Activated CD4-positive, alpha-beta T cell treated with anti-CD3 and anti-CD28 coated beads, Interleukin-2, amount 50 U/mL, for 24 hours (primary cell): Measurements from ENCODE around the gene RENBP.

ENCODE experiments used
- DNase-seq, 2 donors: peaks; one replicate each; pipeline ENCODE4 v3.0.0-alpha.2; 2020; ENCODE audit warnings: low read depth in 1 of 2, low spot score in 1 of 2

Gene RENBP

GRCh38 chrX:153921070-153921469, 23.4 kb downstream of the RENBP start:
- no peak for DNase-seq

DNA sequence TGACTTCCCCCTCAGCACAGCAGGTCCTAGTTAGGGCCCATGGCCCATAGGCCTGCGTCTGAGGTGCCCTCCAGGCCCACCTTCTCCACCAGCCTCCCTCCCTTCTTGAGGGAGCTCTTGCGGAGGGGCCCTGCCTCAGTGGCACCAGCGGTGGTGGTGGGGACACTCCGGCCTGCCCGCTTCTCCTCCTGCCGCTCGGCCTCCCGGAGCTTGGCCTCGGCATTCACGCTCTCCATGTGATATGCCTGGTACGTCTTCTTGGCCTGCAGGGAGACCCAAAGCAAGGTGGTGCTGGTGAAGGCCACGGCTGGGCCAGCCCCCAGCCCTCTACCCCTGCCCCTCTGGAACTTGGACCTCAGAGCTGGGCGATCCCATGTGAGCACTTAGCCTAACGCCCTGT, 23.9 kb downstream of the RENBP start:
- DNase-seq, result no peak

GRCh38 chrX:153919281-153919680, 25.2 kb downstream of the RENBP start:
- no peak for DNase-seq

- no peak for DNase-seq
Observed at GRCh38 chrX:153917869-153918268, 26.6 kb downstream of the RENBP start.

DNA sequence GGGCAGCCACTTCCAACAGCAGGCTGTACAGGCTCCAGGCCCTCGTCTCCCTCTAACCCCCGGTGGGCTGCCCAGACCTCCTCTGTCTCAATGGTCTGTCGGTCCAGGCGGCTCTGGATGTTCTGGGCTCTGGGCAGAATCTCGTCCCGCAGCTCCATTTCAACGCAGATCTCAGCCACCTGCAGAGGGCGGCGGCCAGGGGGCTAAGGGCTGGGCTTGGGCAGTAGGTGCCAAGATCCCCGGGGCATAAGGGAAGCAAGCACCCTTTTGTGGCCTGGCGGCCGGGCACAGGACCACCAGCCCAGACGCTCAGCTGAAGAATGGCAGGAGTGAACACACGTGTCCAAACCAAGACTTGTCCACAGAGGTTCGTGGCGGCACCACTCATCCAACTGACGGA, 30.7 kb downstream of the RENBP start:
- no peak for DNase-seq

GRCh38 chrX:153913211-153913610, 31.2 kb downstream of the RENBP start:
- no peak for DNase-seq

DNA sequence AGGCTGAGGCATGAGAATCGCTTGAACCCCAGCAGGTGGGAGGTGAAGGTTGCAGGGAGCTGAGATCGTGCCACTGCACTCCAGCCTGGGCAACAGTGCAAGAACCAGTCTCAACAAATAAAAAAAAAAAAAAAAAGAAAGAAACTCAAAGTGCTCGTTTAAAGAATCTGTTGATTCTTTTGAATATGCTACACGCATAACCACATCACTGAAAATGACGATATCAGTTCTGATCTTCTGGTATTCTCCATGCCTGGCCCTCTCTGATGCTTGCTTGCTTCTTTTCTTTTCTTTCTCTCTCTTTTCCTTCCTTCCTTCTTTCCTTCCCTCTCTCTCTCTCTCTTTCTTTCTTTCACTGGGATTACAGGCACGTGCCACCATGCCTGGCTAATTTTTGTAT, 32.6 kb downstream of the RENBP start:
- no peak for DNase-seq

DNA sequence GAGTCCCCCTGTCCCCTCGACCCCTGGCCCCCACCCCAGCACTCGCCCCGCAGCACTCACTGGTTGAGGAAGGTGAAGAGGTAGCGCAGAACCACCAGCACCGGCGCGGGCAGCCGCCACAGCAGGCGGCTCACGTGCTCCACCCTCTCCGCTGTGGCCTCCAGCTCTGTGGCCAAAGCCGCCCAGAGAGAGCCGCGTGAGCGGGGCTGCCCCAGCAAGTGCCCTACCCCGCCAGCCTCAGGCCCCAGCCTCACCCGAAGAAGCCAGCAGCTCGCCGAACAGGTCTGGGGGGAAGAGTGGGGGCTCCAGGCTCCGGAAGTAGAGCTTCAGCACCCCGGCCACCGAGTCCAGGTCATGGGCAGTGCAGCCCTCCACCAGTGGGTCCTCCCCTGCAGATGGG, 34.0 kb downstream of the RENBP start:
- no peak for DNase-seq

- no peak for DNase-seq
Observed at GRCh38 chrX:153909980-153910360, 34.5 kb downstream of the RENBP start.

DNA sequence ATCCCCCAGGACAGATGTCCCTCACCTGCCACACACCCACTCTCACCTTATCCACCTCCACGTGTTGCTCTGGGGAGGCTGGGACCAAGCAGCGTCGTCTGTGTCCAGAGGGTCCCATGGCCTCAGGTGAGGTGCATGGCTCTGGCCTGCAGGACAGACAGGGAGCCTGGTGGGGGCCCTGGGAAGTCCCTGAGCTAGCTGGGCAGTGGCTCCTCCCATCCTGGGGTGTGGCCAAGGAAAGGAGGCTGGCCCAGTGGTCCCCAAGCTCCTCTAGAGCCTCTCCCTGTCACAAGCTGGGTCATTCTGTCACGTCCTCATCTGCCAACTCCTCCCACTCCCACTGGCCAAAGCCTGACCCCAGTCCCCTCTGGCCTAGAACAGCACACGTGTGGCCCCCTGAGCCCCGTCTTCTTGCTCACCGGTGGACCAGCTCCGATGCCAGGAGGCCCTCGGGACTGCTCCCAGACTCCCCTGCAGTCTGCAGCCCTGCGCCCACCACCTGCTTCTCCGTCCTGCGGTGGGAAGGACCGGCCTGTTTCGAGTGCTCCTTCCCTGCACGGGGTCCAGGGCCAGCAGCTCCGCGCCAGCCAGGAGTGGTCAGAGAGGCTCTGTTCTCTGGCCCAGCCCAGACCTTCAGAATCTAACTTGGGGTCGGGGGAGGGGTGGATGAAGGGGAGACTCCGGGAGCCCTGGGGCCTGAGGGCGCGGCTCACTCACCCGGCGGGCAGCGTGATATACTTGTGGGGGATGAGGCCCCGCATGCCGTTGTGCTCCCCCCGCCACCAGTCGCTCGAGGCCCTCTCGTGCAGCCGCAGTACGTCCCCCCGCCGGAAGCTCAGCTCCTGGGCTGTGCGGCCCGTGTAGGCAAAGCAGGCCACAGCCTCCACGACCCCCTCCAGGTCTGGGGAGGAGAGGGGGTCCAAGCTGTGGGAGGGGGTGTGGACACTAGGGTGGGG, 35.1 kb downstream of the RENBP start:
- DNase-seq, result no peak

- no peak for DNase-seq
Observed at GRCh38 chrX:153908219-153908860, 36.1 kb downstream of the RENBP start.

DNA sequence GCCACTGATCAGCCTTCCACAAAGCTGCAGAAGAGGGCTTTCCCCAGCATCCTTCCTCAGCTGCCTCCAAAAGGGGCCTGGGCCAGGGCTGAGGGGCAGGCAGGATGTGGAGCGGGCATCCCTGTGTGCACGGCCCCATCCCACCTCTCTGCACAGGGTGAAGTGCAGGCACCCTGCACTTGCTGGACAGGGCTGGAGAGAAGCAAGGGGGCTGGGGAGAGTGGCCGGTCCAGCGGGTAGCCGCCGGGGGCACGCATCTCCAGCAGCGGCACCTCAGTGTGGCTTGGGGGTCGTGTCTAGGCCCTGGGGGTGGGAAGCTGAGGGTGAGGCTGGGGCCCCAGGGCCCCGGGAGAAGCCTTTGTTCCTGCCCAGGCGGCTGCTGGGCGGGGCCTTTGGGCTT, 37.0 kb downstream of the RENBP start:
- DNase-seq, result no peak

DNA sequence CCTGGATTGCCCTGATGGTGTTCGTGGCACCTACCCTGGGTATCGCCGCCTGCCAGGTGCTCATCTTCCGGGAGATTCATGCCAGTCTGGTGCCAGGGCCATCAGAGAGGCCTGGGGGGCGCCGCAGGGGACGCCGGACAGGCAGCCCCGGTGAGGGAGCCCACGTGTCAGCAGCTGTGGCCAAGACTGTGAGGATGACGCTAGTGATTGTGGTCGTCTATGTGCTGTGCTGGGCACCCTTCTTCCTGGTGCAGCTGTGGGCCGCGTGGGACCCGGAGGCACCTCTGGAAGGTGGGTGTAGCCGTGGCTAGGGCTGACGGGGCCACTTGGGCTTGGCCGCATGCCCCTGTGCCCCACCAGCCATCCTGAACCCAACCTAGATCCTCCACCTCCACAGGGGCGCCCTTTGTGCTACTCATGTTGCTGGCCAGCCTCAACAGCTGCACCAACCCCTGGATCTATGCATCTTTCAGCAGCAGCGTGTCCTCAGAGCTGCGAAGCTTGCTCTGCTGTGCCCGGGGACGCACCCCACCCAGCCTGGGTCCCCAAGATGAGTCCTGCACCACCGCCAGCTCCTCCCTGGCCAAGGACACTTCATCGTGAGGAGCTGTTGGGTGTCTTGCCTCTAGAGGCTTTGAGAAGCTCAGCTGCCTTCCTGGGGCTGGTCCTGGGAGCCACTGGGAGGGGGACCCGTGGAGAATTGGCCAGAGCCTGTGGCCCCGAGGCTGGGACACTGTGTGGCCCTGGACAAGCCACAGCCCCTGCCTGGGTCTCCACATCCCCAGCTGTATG, 38.1 kb downstream of the RENBP start:
- DNase-seq, result no peak

- no peak for DNase-seq
Observed at GRCh38 chrX:153905481-153906095, 38.9 kb downstream of the RENBP start.

DNA sequence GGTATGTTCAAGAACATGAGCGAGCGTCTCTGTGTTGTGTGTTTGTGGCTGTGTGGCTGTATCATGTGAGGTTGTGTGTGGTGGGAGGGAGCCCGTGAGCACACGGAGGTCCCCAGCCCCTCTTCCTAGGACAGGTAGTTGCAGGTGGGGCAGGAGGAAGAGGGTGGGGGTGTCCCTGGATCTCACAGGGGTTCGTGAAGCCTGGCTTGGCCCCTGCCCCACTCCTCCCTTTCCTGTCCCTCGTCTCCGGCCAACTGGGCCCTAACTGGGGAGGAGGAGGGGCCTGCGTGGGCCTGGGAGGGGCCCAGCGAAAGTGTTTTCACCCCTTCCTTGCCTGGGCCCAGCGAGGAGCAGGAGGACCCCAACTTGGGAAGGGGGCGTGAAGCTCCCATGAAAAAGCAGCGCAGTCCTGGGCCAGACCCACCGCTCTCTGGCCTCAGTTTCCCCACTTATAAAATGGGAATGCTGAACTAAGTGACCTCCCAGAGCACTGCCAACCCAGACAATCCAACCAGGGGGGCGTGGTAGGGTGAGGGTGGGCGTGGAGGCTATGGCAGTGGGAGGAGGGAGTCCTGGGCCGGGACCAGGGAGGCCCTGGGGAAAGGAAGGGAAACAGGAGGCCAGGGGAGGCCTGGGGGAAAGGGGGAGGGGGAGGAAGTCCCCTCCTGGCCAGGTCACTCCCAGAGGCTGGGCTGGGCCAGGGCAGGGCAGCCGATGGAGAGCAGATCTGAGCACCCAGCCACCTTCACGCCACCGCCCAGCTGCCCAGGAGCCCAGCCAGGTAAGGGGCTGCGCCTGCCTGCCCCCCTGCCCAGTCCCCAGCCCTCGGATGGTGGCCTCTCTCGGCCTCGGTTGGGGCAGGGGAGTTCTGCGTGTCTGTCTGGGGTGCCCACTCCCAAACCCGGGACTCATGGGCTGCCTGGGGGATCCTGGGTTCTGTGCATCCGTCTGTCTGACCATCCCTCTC, 40.2 kb downstream of the RENBP start, which contains the start of gene AVPR2:
Gene AVPR2 (plus strand): TSS at position 683 of the 967 bp plus-strand sequence. CDS start 473 bp downstream, outside the sequence.
- DNase-seq, result no peak

DNA sequence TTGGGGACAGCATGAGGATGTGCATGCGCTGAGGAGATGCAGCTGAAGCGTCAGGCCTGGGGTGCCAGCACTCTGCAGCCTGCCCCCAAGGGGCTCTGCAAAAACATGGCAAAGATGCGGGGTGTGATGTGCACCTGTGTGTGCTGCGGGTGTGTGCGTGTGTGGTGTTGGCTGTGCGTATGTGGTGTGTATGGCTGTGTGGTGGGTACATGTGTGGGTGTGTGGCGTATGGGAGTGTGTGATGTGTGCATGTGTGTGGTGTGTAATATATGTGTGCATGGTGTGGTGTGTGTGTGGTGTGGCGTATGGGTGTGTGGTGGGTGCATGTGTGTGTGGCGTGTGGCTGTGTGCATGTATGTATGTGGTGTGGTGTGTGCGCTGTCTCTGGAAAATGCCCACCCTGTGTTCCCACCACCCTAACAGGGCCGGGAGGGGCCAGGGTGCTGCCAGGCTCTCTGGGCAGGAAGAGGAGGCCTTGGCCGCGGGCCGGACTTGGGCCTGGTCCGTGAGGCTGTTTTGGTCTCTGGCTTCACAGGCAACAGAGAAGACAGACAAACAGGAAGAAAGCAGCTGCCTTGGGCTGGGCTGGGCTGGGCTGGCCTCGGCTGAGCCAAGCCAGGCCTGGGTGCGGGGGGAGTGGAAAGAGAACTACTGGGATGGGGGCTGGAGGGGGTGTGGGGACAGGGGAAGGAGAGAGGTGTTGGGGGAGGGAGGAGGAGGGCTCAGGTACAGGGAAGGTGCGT, 41.0 kb downstream of the RENBP start:
- DNase-seq, result no peak

DNA sequence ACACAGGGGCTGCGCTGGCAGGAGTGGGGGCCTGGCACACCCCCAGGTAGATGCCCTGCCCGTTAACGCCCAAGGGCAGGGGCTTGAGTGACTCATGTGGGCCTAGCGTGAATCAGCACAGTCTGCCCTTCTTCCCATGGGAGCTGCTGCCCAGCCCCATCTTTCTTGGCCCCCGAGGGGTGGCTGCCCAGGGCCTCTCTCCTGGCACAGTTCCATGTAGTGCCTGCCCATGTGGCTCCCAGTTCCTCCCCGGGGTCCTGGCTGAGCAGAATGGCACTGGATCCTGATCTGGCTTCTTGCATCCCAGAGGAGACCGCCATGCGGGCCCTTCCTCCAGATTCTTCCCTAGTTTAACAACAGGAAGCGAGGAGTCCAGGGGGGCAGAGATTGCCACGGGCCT, 42.1 kb downstream of the RENBP start:
- DNase-seq, result no peak

GRCh38 chrX:153901753-153902140, 42.7 kb downstream of the RENBP start:
- DNase-seq, result no peak
